NCI-H2081 (cell line): ENCODE results near the gene ARHGAP24.
A peak's percentile ranks its signal among the peaks of the same experiment; 100 is the strongest.
"Not testable (repeated sequence)": the region's sequence is repeated elsewhere in the genome, so short reads cannot be mapped to it uniquely, and the experiment has no call there.

Experiments used
- DNase-seq, 2 experiments: peaks; one replicate each; lab custom pipeline; 2025; lab: John Stamatoyannopoulos, UW

The ARHGAP24 gene

GRCh38 chr4:85913931-85914694 is 439.2 kb downstream of the ARHGAP24 start:
- no peak for DNase-seq

GRCh38 chr4:85915570-85915969 is 440.6 kb downstream of the ARHGAP24 start:
- not testable (repeated sequence) for DNase-seq

GRCh38 chr4:85919200-85919887 is 444.4 kb downstream of the ARHGAP24 start:
- no peak for DNase-seq

GRCh38 chr4:85925071-85925470 is 450.1 kb downstream of the ARHGAP24 start:
- DNase-seq: no peak

GRCh38 chr4:85928775-85929591 is 454.0 kb downstream of the ARHGAP24 start:
- DNase-seq: no peak

GRCh38 chr4:85929961-85930665 is 455.2 kb downstream of the ARHGAP24 start:
- peak in 1 of 2 experiments; percentile 30 for DNase-seq

- DNase-seq: no peak
Measured at GRCh38 chr4:85932500-85933290, 457.7 kb downstream of the ARHGAP24 start.

GRCh38 chr4:85933291-85933640 is 458.3 kb downstream of the ARHGAP24 start:
- DNase-seq: no peak

GRCh38 chr4:85937507-85937906 is 462.6 kb downstream of the ARHGAP24 start:
- no peak for DNase-seq

GRCh38 chr4:85938062-85938461 is 463.1 kb downstream of the ARHGAP24 start:
- no peak for DNase-seq

GRCh38 chr4:85938902-85939301 is 464.0 kb downstream of the ARHGAP24 start:
- DNase-seq: no peak

GRCh38 chr4:85939595-85939994 is 464.6 kb downstream of the ARHGAP24 start:
- DNase-seq: no peak

GRCh38 chr4:85940151-85940550 is 465.2 kb downstream of the ARHGAP24 start:
- DNase-seq: no peak

GRCh38 chr4:85942107-85942506 is 467.2 kb downstream of the ARHGAP24 start:
- DNase-seq: no peak

GRCh38 chr4:85946821-85947220 is 471.9 kb downstream of the ARHGAP24 start:
- DNase-seq: no peak

- DNase-seq: no peak
Measured at GRCh38 chr4:85951099-85951498, 476.1 kb downstream of the ARHGAP24 start.

GRCh38 chr4:85952528-85952927 is 477.6 kb downstream of the ARHGAP24 start:
- DNase-seq: no peak

GRCh38 chr4:85952972-85953650 is 478.2 kb downstream of the ARHGAP24 start:
- DNase-seq: no peak

GRCh38 chr4:85953651-85954018 is 478.7 kb downstream of the ARHGAP24 start:
- DNase-seq: no peak

- no peak for DNase-seq
Measured at GRCh38 chr4:85955620-85956292, 480.8 kb downstream of the ARHGAP24 start.
